Endothelial cell of umbilical vein (primary cell): ENCODE results near the gene GRIK3.

Source experiments
- CTCF ChIP-seq, 2 donors: IDR thresholded peaks; 1 replicate in 1 of 2; 2 replicates in 1 of 2; pipeline ENCODE4 v1.5.1; 2011; ENCODE audit warnings: low read length in 2 of 2, mild to moderate bottlenecking in 2 of 2, moderate library complexity in 2 of 2, control low read depth in 1 of 2, inconsistent platforms in 1 of 2, low read depth in 1 of 2; ENCODE audit not compliant: insufficient read depth in 1 of 2; ENCODE audit errors: extremely low read depth in 1 of 2
- EZH2 ChIP-seq: IDR thresholded peaks from 2 replicates; pipeline ENCODE4 v1.6.1; 2012; ENCODE audit warnings: borderline replicate concordance, low read depth, mild to moderate bottlenecking, moderate library complexity, low read length, inconsistent platforms; ENCODE audit not compliant: severe bottlenecking
- MAX ChIP-seq: IDR thresholded peaks from 2 replicates; pipeline ENCODE4 v1.6.1; 2011; ENCODE audit not compliant: insufficient read depth, insufficient read length
- POLR2A ChIP-seq: IDR thresholded peaks from 2 replicates; pipeline ENCODE4 v1.6.1; 2012; ENCODE audit warnings: low read depth, mild to moderate bottlenecking, control low read depth, low read length
- POLR2AphosphoS5 ChIP-seq: IDR thresholded peaks from 2 replicates; pipeline ENCODE4 v1.6.1; 2012; ENCODE audit warnings: low read depth, mild to moderate bottlenecking, control low read depth, low read length, moderate library complexity; ENCODE audit not compliant: insufficient read depth

- TF ChIP-seq CTCF (IDR thresholded peaks at IDR 0.05; ENCODE audit: extremely low read depth in 1 of 2, insufficient read depth in 1 of 2, low read depth in 1 of 2, low read length in 2 of 2), result no peak
- TF ChIP-seq EZH2, result no peak
- TF ChIP-seq POLR2A, result no peak
- TF ChIP-seq POLR2AphosphoS5, result no peak
- no peak for TF ChIP-seq MAX
These were observed 838 bp upstream of the GRIK3 start for GRCh38 chr1:37035014-37035691.
